T-cell (primary cell): ENCODE measurements around the gene CTXND1. TPM values are rescaled to one million over a fixed set of nuclear protein-coding genes. Genes with fewer than 3 reads are reported as not detected.
"Not testable (repeated sequence)": the region's sequence is repeated elsewhere in the genome, so short reads cannot be mapped to it uniquely, and the experiment has no call there.

Experiments
- ATAC-seq, 4 experiments: fragments of 200-7000 bp in 3 of 4; fragments of 150-1000 bp in 1 of 4; cut with Tn5 transposase; replicated peaks in 1 of 4; 1 replicate in 3 of 4; 2 replicates in 1 of 4; pipeline ENCODE4 v1.10.0; 2021; ENCODE audit warnings: moderate library complexity in 3 of 4, mild to moderate bottlenecking in 2 of 4, moderate number of reproducible peaks in 1 of 4
- CTCF ChIA-PET, 2 donors: fragments of 300-600 bp; sonication (Branson Sonifier 250); formaldehyde crosslinking; loops; one replicate each; lab custom pipeline; 2022; ENCODE audit warnings: antibody characterized with exemption in 2 of 2; lab: Charles Lee
- POLR2A ChIA-PET, 2 donors: fragments of 300-600 bp; sonication (Branson Sonifier 250); formaldehyde crosslinking; loops; one replicate each; lab custom pipeline; 2022; ENCODE audit warnings: antibody characterized with exemption in 2 of 2; lab: Charles Lee
- DNase-seq, 35 experiments: peaks; one replicate each; pipeline versions ENCODE4 v3.0.0 to v3.0.0-alpha.2; 2013 to 2023
- H3K27ac ChIP-seq: one replicate; pipeline ENCODE4 v1.5.1; 2013; ENCODE audit warnings: low read length
- H3K27me3 ChIP-seq, 2 experiments: replicated peaks in 1 of 2; 1 replicate in 1 of 2; 2 replicates in 1 of 2; pipeline versions ENCODE4 v1.6.1 to v1.7.0; 2013; ENCODE audit warnings: low read length in 1 of 2, mixed read lengths in 1 of 2; ENCODE audit not compliant: control insufficient read depth in 2 of 2, insufficient read depth in 2 of 2; ENCODE audit errors: extremely low read depth in 1 of 2
- H3K36me3 ChIP-seq, 2 donors: 1 replicate in 1 of 2; 2 replicates in 1 of 2; pipeline versions ENCODE4 v1.6.1 to v1.7.0; 2013; ENCODE audit warnings: low read length in 1 of 2; ENCODE audit not compliant: control insufficient read depth in 2 of 2, insufficient read depth in 1 of 2; ENCODE audit errors: extremely low read depth in 1 of 2
- H3K4me1 ChIP-seq, 2 experiments: 1 replicate in 1 of 2; 2 replicates in 1 of 2; pipeline versions ENCODE4 v1.6.1 to v1.7.0; 2013; ENCODE audit warnings: low read length in 2 of 2, mixed read lengths in 1 of 2; ENCODE audit not compliant: insufficient read depth in 2 of 2, control insufficient read depth in 1 of 2; ENCODE audit errors: extremely low read depth in 1 of 2
- H3K4me3 ChIP-seq, 2 donors: 1 replicate in 1 of 2; 2 replicates in 1 of 2; pipeline versions ENCODE4 v1.5.1 to v1.7.0; 2013; ENCODE audit warnings: mild to moderate bottlenecking in 2 of 2, low read length in 1 of 2, moderate library complexity in 1 of 2; ENCODE audit not compliant: control insufficient read depth in 1 of 2; ENCODE audit errors: extremely low read depth in 1 of 2
- H3K9me3 ChIP-seq: 2 replicates; pipeline ENCODE4 v1.7.0; 2013
- H3K27ac Mint-ChIP-seq, 2 donors: one replicate each; pipeline ENCODE4 v1.8.0; 2020 to 2021; ENCODE audit warnings: mild to moderate bottlenecking in 2 of 2, mixed read lengths in 2 of 2
- H3K27me3 Mint-ChIP-seq, 2 donors: one replicate each; pipeline ENCODE4 v1.8.0; 2021 to 2022; ENCODE audit warnings: mixed read lengths in 2 of 2
- H3K36me3 Mint-ChIP-seq: one replicate; pipeline ENCODE4 v1.8.0; 2021; ENCODE audit warnings: mixed read lengths
- H3K4me1 Mint-ChIP-seq, 3 donors: one replicate each; pipeline ENCODE4 v1.8.0; 2020 to 2022; ENCODE audit warnings: mixed read lengths in 3 of 3, mild to moderate bottlenecking in 1 of 3
- H3K4me3 Mint-ChIP-seq, 3 donors: one replicate each; pipeline ENCODE4 v1.8.0; 2020 to 2022; ENCODE audit warnings: mild to moderate bottlenecking in 3 of 3, mixed read lengths in 3 of 3, moderate library complexity in 3 of 3
- H3K9me3 Mint-ChIP-seq, 3 donors: one replicate each; pipeline ENCODE4 v1.8.0; 2020 to 2022; ENCODE audit warnings: mixed read lengths in 3 of 3
- WGBS: methylation state at CpG from one replicate; pipeline ENCODE4 v1.1.5; 2013; ENCODE audit warnings: missing lambda C conversion rate; ENCODE audit not compliant: insufficient coverage; 5-methylcytosine and 5-hydroxymethylcytosine counted together
- total RNA-seq, 35 experiments: library from RNA in 6 of 35; stranded (reverse) in 6 of 35; fragments of 120-200 nt in 1 of 35; gene quantifications; one replicate each; pipeline versions ENCODE4 v1.2.1 to v1.2.4 and lab custom pipeline; 2013 to 2026

Gene CTXND1
- total RNA-seq, 5 donors from 2014 or later (not counting 1 experiment from before 2014, with no cell fraction given) = not detected

- Histone ChIP-seq H3K9me3 (no peaks in the 10 kb centered on the region), H3K4me1 (peaks cover 4 to 42% of the 10 kb centered on the region in 2 experiments), H3K36me3 (no peaks in the 10 kb centered on the region), H3K27ac (no peak overlapping the region), H3K27me3 (no peaks in the 10 kb centered on the region), H3K4me3 (no peak overlapping the region)
- no peak overlapping the region for H3K27ac Mint-ChIP-seq
- H3K36me3 Mint-ChIP-seq = peaks cover 5% of the 10 kb centered on the region
- ATAC-seq (no peak), DNase-seq (no peak)
- peaks cover 21 to 38% (median 27%) of the 10 kb centered on the region in 3 donors for H3K4me1 Mint-ChIP-seq
- no peaks in the 10 kb centered on the region for H3K27me3 Mint-ChIP-seq
- no peak overlapping the region for H3K4me3 Mint-ChIP-seq
- no peaks in the 10 kb centered on the region for H3K9me3 Mint-ChIP-seq
- ChIA-PET POLR2A (no interaction called here), CTCF (interaction anchor here in 1 of 2 donors (0.6 kb wide), 1 partner anchor 24 kb away, joined by 3 read pairs; no protein-coding TSS in a partner anchor)
- WGBS = 73% methylated on average over 4 of the region's 5 CpGs
Observed at GRCh38 chr15:80157215-80157614, 94.8 kb downstream of the CTXND1 start.

GRCh38 chr15:80156176-80156720 is 95.8 kb downstream of the CTXND1 start:
- CTCF ChIA-PET = no interaction called here
- WGBS = no CpG with 5 or more reads among the region's 8 CpGs
- Histone ChIP-seq H3K4me3 (no peak overlapping the region), H3K27me3 (no peaks in the 10 kb centered on the region), H3K27ac (no peak overlapping the region), H3K9me3 (no peaks in the 10 kb centered on the region), H3K36me3 (no peaks in the 10 kb centered on the region), H3K4me1 (peaks cover 4 to 46% of the 10 kb centered on the region in 2 experiments)
- peaks cover 5% of the 10 kb centered on the region for H3K36me3 Mint-ChIP-seq
- H3K9me3 Mint-ChIP-seq = no peaks in the 10 kb centered on the region
- H3K27me3 Mint-ChIP-seq = no peaks in the 10 kb centered on the region
- ATAC-seq (no peak), DNase-seq (no peak)
- peaks cover 24 to 40% (median 32%) of the 10 kb centered on the region in 3 donors for H3K4me1 Mint-ChIP-seq
- H3K27ac Mint-ChIP-seq = no peak overlapping the region
- POLR2A ChIA-PET = no interaction called here
- H3K4me3 Mint-ChIP-seq = no peak overlapping the region

GRCh38 chr15:80155378-80156175 is 96.4 kb downstream of the CTXND1 start:
- H3K27me3 Mint-ChIP-seq, H3K36me3 ChIP-seq, H3K4me3 ChIP-seq, H3K9me3 Mint-ChIP-seq, POLR2A ChIA-PET, H3K27ac Mint-ChIP-seq, H3K9me3 ChIP-seq, ATAC-seq, H3K36me3 Mint-ChIP-seq, H3K27me3 ChIP-seq, DNase-seq, H3K27ac ChIP-seq, CTCF ChIA-PET: not testable (repeated sequence)
- H3K4me3 Mint-ChIP-seq = peak overlapping the region in 1 of 3 donors; percentile 36
- H3K4me1 ChIP-seq = peaks cover 4 to 39% of the 10 kb centered on the region in 2 experiments
- 100% methylated on average over 4 of the region's 16 CpGs for WGBS
- H3K4me1 Mint-ChIP-seq = peaks cover 18 to 33% (median 25%) of the 10 kb centered on the region in 3 donors

- H3K4me3 Mint-ChIP-seq = peak overlapping the region in 2 of 3 donors; percentile 36 to 54
- WGBS = no CpG with 5 or more reads among the region's 5 CpGs
- ChIA-PET POLR2A (no interaction called here), CTCF (no interaction called here)
- no peaks in the 10 kb centered on the region for H3K27me3 ChIP-seq
- peaks cover 5% of the 10 kb centered on the region for H3K36me3 Mint-ChIP-seq
- no peaks in the 10 kb centered on the region for H3K9me3 Mint-ChIP-seq
- no peaks in the 10 kb centered on the region for H3K9me3 ChIP-seq
- H3K27ac Mint-ChIP-seq = peak overlapping the region in 1 of 2 donors; percentile 49
- ATAC-seq (no peak), DNase-seq (no peak)
- no peaks in the 10 kb centered on the region for H3K27me3 Mint-ChIP-seq
- H3K4me1 ChIP-seq = peaks cover 4 to 33% of the 10 kb centered on the region in 2 experiments
- peaks cover 15 to 28% (median 23%) of the 10 kb centered on the region in 3 donors for H3K4me1 Mint-ChIP-seq
- no peaks in the 10 kb centered on the region for H3K36me3 ChIP-seq
- no peak overlapping the region for H3K4me3 ChIP-seq
- no peak overlapping the region for H3K27ac ChIP-seq
Observed at GRCh38 chr15:80155001-80155377, 97.0 kb downstream of the CTXND1 start.

- Histone ChIP-seq H3K9me3 (no peaks in the 10 kb centered on the region), H3K36me3 (no peaks in the 10 kb centered on the region), H3K27me3 (no peaks in the 10 kb centered on the region), H3K4me3 (no peak overlapping the region), H3K4me1 (peaks cover 4 to 26% of the 10 kb centered on the region in 2 experiments), H3K27ac (no peak overlapping the region)
- ATAC-seq (no peak), DNase-seq (no peak)
- no peak overlapping the region for H3K27ac Mint-ChIP-seq
- WGBS = 100% methylated on average over 3 of the region's 6 CpGs
- H3K4me3 Mint-ChIP-seq = peak overlapping the region in 1 of 3 donors; percentile 90
- H3K9me3 Mint-ChIP-seq = no peaks in the 10 kb centered on the region
- ChIA-PET POLR2A (no interaction called here), CTCF (interaction anchor here in 1 of 2 donors (0.5 kb wide), 1 partner anchor 241 kb away, joined by 3 read pairs; no protein-coding TSS in a partner anchor)
- peaks cover 15 to 23% (median 22%) of the 10 kb centered on the region in 3 donors for H3K4me1 Mint-ChIP-seq
- no peaks in the 10 kb centered on the region for H3K27me3 Mint-ChIP-seq
- H3K36me3 Mint-ChIP-seq = peaks cover 1% of the 10 kb centered on the region
Observed at GRCh38 chr15:80154336-80154735, 97.7 kb downstream of the CTXND1 start.

GRCh38 chr15:80153900-80154299 is 98.1 kb downstream of the CTXND1 start:
- H3K27ac ChIP-seq = peak overlapping the region; percentile 21
- no peaks in the 10 kb centered on the region for H3K36me3 ChIP-seq
- no peaks in the 10 kb centered on the region for H3K27me3 ChIP-seq
- H3K9me3 ChIP-seq = no peaks in the 10 kb centered on the region
- CTCF ChIA-PET = interaction anchor here in 1 of 2 donors (0.5 kb wide), 1 partner anchor 240 kb away, joined by 3 read pairs; no protein-coding TSS in a partner anchor
- Mint-ChIP-seq H3K27me3 (no peaks in the 10 kb centered on the region), H3K4me1 (peaks cover 15 to 23% (median 21%) of the 10 kb centered on the region in 3 donors), H3K36me3 (no peaks in the 10 kb centered on the region), H3K4me3 (peak overlapping the region; percentile 83 to 92 (median 90)), H3K27ac (no peak overlapping the region), H3K9me3 (no peaks in the 10 kb centered on the region)
- no peak for DNase-seq
- no peak for ATAC-seq
- POLR2A ChIA-PET = interaction anchor here in 1 of 2 donors (0.7 kb wide), 1 partner anchor 56 kb away, joined by 3 read pairs; no protein-coding TSS in a partner anchor
- peaks cover 4 to 23% of the 10 kb centered on the region in 2 experiments for H3K4me1 ChIP-seq
- no peak overlapping the region for H3K4me3 ChIP-seq
- WGBS = 67% methylated on average over 3 of the region's 4 CpGs
